HG03354 (cell line): ENCODE data around the gene SCAMP2.

Experiments
- ATAC-seq: cut with Tn5 transposase; IDR thresholded peaks from one replicate; pipeline ENCODE4 v1.9.1; 2021; ENCODE audit warnings: mild to moderate bottlenecking; ENCODE audit not compliant: unreplicated experiment, poor library complexity, severe bottlenecking

Gene SCAMP2

DNA sequence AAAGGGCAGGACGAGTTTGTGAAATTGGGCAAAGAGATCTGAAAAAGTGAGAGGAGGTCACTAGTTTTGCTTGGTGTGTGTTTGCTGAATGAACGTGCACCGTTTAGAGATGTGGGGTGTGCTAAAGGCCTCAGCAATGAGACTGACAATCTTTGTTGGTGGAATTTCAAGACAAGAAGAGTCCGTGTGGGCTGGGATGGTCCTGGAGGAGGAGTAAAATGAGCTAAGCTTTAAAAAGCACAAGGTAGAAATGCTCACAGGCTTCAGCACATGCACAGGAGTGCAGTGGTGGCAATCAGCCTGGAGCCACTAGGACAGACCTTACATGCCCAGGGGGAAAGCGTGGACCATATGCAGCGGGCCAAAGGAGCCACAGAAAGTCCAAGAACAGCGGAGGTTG lies 48.2 kb downstream of the SCAMP2 start:
- ATAC-seq: no peak

DNA sequence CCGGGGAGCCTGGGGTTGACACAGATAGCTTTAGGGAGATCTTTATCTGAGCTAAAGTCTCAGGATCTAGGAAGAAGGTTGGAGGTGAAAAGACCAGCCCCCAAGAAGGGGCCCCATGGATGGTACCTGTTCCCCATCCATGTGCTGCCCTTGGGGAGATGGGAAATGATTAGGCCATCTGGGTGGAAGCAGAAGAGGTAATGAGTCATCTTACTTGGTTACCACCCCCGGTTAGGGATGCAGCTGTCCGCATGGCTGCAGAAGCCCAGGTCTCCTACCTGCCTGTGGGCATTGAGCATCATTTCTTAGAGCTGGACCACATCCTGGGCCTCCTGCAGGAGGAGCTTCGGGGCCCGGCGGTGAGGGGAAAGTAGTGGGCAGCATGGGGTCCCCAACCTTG lies 49.8 kb downstream of the SCAMP2 start:
- ATAC-seq: no peak

DNA sequence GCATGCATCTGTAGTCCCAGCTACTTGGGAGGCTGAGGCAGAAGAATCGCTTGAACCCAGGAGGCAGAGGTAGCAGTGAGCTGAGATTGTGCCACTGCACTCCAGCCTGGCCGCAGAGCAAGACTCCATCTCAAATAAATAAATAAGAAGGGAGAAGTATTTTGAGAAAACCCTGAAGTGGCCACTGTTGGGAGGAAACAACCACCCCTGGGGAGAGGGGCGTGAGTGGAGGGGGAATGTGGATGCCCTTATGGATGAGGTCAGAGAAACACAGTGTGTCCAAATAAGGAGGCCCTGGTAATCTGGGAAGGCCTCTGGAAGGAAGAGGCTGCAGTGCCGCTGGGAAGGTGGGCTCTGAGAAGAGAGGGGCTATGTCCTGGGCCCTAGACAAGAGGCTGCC lies 50.9 kb downstream of the SCAMP2 start:
- no peak for ATAC-seq

DNA sequence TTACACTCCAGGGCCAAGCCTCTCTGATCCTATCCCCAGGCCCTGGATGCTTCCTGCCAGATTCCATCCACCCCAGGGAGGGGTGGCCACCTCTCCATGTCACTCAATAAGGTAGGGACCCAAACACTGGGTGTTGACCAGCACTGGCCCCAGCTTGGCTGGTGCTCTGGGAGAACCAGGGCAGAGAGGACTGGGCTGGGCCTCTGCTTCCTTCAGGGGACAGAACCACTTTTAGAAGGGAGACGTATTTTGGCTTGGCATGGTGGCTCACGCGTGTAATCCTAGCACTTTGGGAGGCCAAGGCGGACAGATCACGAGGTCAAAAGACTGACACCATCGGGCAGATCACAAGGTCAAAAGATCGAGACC lies 51.4 kb downstream of the SCAMP2 start:
- no peak for ATAC-seq

DNA sequence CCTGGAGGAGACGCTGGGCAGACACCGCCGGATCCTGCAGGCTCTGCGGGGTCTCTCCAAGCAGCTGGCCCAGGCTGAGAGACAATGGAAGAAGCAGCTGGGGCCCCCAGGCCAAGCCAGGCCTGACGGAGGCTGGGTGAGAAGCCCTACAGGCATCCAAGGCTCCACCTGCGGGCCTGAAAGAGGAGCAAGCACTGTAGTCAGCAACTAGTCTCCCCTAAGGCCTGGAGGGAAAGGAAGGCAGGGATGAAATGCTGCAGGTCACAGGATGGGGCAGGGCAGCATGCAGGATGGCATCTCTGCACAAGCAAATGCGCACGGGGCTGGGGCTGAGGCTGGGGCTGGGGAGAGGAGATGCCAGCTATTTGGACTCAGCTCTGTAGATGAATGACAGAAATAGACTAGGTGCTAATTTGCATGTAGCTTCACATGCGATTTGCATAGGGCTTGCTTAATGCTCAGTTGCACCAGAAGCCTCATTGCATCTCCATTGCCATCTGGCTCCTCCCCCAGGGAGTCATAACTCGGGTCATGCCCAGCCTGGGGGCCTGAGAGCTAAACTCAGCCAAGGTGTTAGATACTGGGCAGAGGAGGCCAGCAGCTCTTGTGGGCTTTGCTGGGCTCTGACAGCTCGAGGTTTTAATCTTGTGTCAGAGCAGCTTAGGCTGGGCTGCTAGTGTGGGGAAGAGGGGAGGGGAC lies 51.9 kb downstream of the SCAMP2 start:
- peak; percentile 90 for ATAC-seq

DNA sequence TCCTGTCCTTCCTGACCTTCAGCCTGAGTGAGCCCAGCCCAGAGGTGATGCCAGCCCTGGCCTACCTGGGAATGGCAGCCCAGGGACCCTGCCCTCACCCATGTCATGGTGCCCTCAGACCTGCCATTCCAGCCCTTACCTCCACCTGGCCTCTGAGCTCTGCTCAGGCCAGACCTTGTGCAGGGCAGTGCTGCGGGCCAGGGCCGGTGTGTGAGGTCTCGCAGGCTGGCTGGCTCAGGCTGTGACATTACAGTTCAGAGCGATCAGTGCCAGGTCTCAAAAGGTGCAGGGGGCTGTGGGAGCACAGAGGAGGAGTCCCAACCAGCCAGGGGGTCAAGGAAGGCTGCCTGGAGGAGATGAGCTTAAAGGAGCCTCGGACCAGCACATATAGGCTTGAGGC lies 53.1 kb downstream of the SCAMP2 start:
- no peak for ATAC-seq

DNA sequence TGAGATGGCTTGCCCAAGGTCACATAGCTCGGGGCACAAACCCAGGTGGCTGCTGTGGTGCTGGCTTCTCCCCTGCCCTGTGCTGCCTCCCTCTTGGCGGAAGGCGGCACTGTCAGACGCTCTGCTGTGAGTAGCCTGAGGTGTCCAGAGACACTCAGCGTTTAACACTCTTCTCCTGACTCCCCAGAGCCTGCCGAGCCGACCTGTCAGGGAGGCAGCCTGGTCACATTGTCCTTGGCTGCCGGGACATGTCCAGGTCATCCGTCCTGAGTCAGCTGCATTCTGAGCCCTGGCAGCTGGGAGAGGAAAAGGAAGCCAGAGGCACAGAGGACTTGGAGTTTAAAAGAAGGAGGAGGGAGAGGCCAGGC lies 55.8 kb downstream of the SCAMP2 start:
- ATAC-seq: no peak

DNA sequence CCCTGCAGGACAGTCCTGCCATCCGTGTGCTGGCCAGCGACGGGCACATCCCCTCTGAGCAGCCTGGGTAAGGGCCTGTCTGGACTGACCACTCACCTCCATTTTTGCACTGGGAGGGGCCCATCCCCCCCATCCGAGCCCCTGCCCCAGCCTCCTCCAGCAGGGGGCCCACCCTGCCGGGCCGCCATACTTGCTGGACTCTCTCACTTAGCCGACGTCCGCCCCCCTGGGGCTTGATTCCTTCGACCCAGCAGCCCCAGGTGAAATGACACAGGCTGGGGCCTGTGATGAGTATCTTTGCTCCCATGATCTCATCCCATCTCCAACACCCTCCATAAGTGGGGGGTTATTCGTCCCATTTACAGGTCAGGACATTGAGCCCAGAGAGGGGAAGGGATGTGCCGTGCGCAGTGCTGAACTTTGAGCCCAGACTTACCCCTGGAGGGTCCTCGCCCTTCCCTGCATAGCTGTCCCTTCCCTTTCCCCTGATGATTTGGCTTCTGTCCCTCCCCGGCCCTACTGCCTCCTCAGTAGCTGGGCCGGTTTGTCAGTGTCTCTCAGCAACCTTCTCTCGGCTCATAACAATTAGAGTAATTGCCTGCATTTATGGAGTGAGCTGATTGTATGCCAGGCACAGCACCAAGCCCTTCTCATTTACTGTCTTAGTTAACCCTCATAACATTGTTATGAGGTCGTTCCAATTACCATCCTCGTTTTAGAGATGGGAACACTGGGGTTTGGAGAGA lies 56.4 kb downstream of the SCAMP2 start:
- no peak for ATAC-seq

DNA sequence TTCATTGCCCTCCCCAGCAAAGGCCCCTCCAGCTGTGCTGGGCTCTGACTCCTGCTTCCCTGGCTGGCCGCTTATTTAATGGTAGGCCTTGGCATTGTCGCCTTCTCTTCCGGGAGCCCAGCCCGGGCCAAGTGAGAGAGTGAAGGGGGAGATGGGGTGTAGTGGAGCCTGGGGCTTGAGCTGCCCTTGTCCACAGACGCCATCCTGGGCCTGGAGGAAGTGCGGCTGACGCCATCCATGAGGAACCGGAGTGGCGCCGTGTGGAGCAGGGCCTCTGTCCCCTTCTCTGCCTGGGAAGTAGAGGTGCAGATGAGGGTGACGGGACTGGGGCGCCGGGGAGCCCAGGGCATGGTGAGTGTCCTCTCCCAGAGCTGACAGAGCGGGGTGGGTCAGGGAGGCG lies 57.2 kb downstream of the SCAMP2 start:
- ATAC-seq: no peak

DNA sequence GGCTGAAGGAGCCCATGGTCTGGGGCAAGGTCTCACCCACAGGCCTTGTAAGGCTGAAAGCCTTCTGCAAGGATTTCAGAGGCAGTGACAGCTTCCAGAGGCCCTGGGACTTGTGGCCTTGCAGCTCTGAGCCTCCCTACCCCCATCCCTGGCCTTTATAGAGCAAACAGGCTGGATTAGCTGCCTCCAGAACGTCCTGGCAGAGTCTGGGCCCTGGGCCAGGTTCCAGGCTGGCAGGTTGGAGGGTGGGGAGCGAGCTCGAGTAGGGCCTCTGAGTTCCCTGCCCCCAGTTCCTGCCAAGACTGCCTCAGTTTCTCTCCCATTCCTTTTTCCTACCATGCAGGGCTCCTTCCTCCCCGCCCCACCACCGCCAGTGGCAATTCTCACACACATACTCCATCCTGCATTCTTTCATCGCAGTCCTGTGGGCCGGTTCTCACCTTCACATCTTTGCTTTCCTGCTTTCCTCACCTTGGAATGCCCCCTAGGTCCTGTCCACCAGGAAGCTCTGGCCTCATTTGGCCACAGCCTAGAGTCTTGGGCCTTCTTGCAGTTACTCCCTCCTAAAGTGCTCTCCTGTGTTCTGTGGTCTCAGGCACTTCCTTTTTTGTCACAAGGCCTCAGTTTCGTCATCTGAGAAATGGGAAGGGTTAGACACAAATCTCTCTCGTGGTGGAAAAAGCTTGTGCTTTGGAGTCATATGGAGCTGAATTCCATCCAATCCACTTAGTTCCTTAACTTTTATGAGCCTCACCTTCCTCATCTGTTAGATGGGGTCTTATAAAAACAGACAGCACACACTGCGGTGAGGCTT lies 57.8 kb downstream of the SCAMP2 start:
- ATAC-seq: no peak

DNA sequence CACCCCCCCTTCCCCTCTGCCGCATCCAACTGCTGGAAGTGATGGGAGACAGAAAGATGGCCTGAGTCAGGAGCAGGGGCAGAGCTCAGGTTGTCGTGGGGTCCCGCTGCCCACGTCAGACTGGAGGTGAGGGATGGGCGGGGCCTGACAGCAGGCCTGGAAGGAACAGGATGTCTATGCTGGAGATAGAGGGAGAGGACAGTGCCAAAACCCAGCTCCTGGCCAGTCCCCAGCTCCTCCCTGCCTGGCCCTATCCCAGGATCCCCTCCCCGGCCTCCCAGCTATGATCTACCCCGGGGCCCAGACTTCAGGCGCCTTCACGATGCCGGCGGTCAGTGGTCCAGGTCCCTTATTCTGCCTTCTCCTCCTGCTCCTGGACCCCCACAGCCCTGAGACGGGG lies 60.6 kb downstream of the SCAMP2 start, which contains the start of gene LMAN1L:
Gene LMAN1L (plus strand): TSS at position 303 of the 400 bp plus-strand sequence. CDS start 20 bp downstream, at position 323.
- ATAC-seq: no peak

DNA sequence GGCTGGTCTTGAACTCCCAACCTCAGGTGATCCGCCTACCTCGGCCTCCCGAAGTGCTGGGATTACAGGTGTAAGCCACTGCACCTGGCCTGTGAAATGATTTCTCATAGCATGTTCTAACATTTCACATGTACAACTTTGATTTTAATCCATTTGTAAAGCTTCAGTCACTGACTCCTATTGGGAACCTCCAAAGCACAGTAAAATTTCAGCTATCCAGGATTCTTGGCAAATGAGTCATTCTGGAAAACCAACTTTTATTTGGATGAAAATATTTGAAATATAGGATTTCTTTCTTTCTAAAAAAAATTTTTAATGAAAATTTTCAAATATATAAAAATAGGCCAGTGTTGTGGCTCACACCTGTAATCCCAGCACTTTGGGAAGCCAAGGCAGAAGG lies 63.2 kb downstream of the SCAMP2 start:
- ATAC-seq: no peak

DNA sequence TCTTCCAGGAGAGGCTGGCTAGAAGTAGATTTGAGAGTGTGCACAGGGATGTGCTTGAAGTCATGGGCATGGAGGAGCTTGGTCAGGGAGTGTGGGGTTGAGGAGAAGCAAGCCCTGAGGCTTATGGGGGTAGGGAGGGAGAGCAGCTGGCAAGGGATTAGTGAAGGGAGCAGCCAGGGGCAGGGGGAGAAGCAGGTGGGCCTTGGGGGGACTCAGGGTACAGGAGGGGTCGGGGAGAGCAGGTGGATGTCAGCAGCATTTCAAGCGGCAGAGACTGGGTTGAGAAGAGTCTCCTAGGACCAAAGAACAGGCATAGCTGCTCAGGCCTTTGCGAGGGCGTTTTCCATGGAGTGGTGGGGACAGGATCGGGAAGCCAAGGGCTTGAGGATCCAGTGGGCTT lies 63.9 kb downstream of the SCAMP2 start:
- ATAC-seq: no peak

DNA sequence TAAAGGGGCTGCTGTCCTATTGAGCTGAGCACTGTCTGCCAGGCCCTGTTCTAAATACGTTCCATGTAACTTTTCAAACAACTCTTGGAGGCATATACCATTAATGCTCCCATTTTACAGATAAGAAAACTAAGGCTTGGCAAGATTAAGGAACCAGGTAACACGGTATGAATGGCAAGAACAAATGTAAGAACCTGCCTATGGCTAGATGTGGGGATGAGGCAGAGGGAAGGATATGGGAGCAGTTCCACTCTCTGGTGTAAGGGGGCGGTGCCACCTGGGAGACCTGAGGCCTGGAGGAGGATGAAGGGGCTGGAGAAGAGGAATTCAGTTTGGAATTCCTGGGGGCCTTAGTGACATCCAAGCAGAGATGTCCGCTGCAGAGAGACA lies 64.3 kb downstream of the SCAMP2 start:
- ATAC-seq: no peak

DNA sequence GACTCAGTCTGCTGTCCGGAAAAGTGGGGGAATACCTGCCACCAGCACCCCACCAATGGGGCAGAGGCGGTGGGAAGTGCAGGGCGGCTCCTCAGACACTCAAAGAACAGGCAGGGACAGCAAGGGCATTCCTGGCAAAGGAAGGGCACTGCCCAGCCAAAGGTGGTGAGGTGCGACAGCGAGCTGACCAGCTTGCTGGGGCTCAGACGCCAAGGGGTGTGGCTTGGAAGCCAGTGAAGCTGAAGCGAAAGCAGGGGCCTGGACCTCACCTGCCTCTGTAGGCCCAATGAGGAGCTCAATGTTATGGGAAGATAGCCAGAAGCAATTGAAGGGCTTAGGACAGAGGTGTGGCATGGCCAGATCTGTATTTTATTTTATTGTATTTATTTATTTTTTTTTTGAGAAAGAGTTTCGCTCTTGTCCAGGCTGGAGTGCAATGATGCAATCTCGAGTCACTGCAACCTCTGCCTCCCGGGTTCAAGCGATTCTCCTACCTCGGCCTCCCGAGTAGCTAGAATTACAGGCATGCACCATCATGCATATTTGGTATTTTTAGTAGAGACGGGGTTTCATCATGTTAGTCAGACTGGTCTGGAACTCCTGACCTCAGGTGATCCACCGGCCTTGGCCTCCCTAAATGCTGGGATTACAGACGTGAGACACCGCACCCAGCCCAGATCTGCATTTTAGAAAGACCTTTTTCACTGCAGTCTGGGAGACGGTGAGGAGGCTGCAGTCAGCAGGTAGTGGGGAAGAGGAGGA lies 64.9 kb downstream of the SCAMP2 start:
- no peak for ATAC-seq

DNA sequence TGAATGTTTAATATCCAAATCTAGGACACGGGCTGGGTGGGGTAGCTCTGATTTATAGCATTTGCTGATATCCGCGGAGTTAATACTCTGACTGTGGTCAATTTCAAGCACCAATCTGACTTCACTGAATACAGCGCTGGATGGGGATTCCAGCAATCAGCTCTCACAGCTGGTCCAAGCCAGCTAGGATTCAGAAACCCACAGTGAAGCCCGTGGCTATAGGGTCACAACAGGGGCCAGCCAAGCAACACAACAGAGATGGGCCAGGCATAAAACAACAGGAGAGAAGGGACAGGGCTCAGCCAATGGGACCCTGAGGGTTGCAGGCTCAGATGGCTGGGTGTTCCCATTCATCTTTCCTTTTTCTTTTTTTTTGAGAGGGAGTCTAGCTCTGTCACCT lies 65.9 kb downstream of the SCAMP2 start:
- no peak for ATAC-seq

DNA sequence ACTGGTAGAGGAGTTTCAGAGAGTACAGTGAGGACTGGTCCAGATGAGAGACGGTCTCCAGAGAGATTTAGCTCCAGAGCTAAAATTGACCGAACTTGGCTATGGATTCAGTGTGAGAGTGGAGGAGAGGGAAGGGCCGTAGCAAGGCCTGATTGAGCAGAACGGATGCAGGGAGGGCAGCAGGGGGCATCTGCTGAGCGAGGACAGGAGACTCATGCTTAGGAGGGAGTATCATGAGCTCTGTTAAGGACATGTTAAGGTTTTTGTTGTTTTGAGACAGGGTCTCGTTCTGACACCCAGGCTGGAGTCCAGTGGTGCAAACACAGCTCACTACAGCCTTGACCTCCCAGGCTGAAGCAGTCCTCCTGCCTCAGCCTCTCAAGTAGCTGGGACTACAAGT lies 68.2 kb downstream of the SCAMP2 start:
- no peak for ATAC-seq

DNA sequence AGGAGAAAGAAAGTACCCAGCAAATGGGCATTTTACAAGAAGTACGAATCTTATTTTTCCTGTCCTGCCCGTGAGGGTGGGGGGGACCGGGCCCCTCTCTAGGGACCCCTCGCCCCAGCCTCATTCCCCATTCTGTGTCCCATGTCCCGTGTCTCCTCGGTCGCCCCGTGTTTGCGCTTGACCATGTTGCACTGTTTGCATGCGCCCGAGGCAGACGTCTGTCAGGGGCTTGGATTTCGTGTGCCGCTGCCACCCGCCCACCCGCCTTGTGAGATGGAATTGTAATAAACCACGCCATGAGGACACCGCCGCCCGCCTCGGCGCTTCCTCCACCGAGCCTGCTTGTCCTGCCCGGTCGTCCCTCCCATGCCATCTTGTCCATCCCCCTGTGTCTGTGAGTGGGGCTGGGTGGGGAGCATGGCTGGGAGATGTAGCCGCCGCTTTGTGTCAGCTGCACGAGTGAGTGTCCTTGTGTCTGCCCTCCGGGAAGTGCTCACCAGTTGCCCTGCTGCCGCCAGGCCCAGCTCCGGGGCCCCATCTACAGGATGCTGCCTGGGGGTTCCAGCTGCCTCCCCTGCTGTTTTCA lies 70.2 kb downstream of the SCAMP2 start:
- ATAC-seq: no peak

DNA sequence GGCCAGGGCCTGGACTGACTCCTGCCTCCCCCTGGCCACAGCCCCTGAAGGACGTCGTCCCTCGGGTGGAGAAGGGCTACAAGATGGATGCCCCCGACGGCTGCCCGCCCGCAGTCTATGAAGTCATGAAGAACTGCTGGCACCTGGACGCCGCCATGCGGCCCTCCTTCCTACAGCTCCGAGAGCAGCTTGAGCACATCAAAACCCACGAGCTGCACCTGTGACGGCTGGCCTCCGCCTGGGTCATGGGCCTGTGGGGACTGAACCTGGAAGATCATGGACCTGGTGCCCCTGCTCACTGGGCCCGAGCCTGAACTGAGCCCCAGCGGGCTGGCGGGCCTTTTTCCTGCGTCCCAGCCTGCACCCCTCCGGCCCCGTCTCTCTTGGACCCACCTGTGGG lies 70.9 kb downstream of the SCAMP2 start:
- no peak for ATAC-seq
